ENCODE measurements around the gene SPTB.

- TF ChIP-seq ZNF707 (tag by site-specific recombination; IDR thresholded peaks at IDR 0.05), result no peak
- TF ChIP-seq ZFP41 (tag by site-specific recombination; IDR thresholded peaks at IDR 0.05; ENCODE audit: borderline replicate concordance), result no peak
- TF ChIP-seq REST (tag by site-specific recombination; IDR thresholded peaks at IDR 0.05), result no peak
These were observed 62.1 kb downstream of the SPTB start for GRCh38 chr14:64817631-64818030.

Data from HEK293 (cell line).